Testis (tissue), 3 donors: Measurements from ENCODE around the gene FUCA2. TPM values are rescaled to one million over a fixed set of nuclear protein-coding genes. Genes with fewer than 3 reads are reported as not detected.

Experiments used
- DNase-seq: peaks from one replicate; pipeline ENCODE4 v3.0.0-alpha.2; 2019
- H3K27ac ChIP-seq, 2 donors: fragments of 200-600 bp; sonication (generic); one replicate each; pipeline ENCODE4 v1.5.1; 2019
- H3K27me3 ChIP-seq: fragments of 200-600 bp; sonication (generic); one replicate; pipeline ENCODE4 v1.5.1; 2019
- H3K36me3 ChIP-seq: fragments of 200-600 bp; sonication (generic); one replicate; pipeline ENCODE4 v1.5.1; 2017; ENCODE audit warnings: low read depth; ENCODE audit errors: missing control alignments
- H3K4me1 ChIP-seq: fragments of 200-600 bp; sonication (generic); one replicate; pipeline ENCODE4 v1.5.1; 2019
- H3K4me3 ChIP-seq, 2 donors: fragments of 200-600 bp; sonication (generic); one replicate each; pipeline ENCODE4 v1.5.1; 2017 to 2019
- H3K9me3 ChIP-seq: fragments of 200-600 bp; sonication (generic); one replicate; pipeline ENCODE4 v1.5.1; 2017
- POLR2A ChIP-seq: fragments of 450-650 bp; IDR thresholded peaks from one replicate; pipeline ENCODE4 v1.6.1; 2017; ENCODE audit warnings: antibody characterized with exemption, mild to moderate bottlenecking, moderate library complexity
- WGBS, 2 donors: methylation state at CpG; one replicate each; pipeline ENCODE4 v1.1.5; 2018; 5-methylcytosine and 5-hydroxymethylcytosine counted together
- intact Hi-C: fragments of 100-400 bp; cut with DNase I; formaldehyde crosslinking; loops from one replicate; pipeline ENCODE4 v1.15.1; 2023; ENCODE audit warnings: low total_unique reads
- polyA plus RNA-seq: library from polyadenylated mRNA; stranded (reverse); fragments of 350-450 nt; fragmentation: Illumina TruSeq; extraction: RNeasy Lipid Tissue Mini Kit (QIAGEN cat#74804); gene quantifications from one replicate; pipeline ENCODE4 v1.2.3, GENCODE V29; 2014; ENCODE audit warnings: low read depth, low replicate concordance; ENCODE audit not compliant: insufficient read depth
- total RNA-seq, 2 donors: library from RNA; depleted of rRNA; stranded (reverse); fragments of >200 nt; gene quantifications; one replicate each; pipeline ENCODE4 v1.2.3, GENCODE V29; 2016
- TF ChIP-seq, protein P1 (sequence below), 3 experiments: fragments of 450-650 bp in 2 of 3; fragments of 200-600 bp in 1 of 3; sonication (generic) in 1 of 3; IDR thresholded peaks; one replicate each; pipeline ENCODE4 v1.5.1; 2016 to 2019; ENCODE audit warnings: antibody characterized with exemption in 3 of 3, mild to moderate bottlenecking in 2 of 3, moderate library complexity in 1 of 3

Gene FUCA2
- total and polyA plus RNA-seq, 3 donors from 2014 or later = 20.0 to 29.4 (median 25.3) TPM

DNA sequence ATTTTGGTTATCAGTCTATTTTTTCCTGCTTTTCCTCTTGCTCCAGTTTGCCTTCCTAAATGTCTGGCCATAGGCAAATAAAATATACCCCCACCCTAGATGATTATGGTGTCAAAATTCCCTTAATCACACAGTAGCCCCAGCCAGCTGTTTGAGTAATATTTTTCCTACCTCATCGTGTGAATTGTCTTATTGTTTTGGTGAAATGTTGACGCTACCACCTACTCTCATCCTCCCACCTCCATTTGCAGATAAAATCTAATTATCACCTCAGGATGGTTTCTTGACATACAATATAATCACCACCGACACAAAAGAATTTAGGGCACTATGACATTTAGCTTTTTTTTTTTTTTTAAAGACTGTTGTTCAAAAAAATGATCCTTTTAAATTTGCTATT is 44.1 kb upstream of the FUCA2 start:
- H3K27ac ChIP-seq = no peak overlapping the region
- no peaks in the 10 kb centered on the region for H3K36me3 ChIP-seq
- no peaks in the 10 kb centered on the region for H3K9me3 ChIP-seq
- intact Hi-C loops = no loop called here
- WGBS, 2 donors = 75 to 79% methylated on average over 3 of the region's 3 CpGs
- H3K4me3 ChIP-seq = no peak overlapping the region
- no peak for TF ChIP-seq POLR2A
- TF ChIP-seq, protein P1, sequence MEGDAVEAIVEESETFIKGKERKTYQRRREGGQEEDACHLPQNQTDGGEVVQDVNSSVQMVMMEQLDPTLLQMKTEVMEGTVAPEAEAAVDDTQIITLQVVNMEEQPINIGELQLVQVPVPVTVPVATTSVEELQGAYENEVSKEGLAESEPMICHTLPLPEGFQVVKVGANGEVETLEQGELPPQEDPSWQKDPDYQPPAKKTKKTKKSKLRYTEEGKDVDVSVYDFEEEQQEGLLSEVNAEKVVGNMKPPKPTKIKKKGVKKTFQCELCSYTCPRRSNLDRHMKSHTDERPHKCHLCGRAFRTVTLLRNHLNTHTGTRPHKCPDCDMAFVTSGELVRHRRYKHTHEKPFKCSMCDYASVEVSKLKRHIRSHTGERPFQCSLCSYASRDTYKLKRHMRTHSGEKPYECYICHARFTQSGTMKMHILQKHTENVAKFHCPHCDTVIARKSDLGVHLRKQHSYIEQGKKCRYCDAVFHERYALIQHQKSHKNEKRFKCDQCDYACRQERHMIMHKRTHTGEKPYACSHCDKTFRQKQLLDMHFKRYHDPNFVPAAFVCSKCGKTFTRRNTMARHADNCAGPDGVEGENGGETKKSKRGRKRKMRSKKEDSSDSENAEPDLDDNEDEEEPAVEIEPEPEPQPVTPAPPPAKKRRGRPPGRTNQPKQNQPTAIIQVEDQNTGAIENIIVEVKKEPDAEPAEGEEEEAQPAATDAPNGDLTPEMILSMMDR (IDR thresholded peaks at IDR 0.05) = no peak
- no peaks in the 10 kb centered on the region for H3K4me1 ChIP-seq
- no peaks in the 10 kb centered on the region for H3K27me3 ChIP-seq
- no peak for DNase-seq

DNA sequence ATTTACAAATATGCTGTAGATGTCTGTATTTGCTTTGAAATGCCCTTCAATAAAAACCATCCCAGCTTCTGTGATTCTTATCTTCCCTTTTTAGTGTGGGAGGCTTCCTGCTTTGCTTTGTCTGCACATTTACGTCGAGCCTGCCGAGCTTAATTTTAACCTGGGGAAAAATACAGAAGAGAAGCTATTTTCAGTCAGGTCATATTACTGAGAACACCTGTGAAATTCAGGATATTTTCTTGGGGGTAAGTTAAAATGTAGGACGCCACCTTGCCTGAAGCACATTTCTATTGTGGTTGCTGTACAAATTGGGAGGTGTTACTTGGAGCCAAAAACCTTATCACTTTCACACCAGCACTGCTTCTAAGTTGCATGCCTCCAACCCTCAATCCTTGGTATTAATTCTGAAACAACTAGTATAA is 43.6 kb upstream of the FUCA2 start:
- Histone ChIP-seq H3K9me3 (no peaks in the 10 kb centered on the region), H3K36me3 (no peaks in the 10 kb centered on the region), H3K27ac (no peak overlapping the region), H3K4me3 (no peak overlapping the region), H3K4me1 (no peaks in the 10 kb centered on the region), H3K27me3 (no peaks in the 10 kb centered on the region)
- WGBS, 2 donors = 53 to 61% methylated on average over 4 of the region's 4 CpGs
- TF ChIP-seq, protein P1 (IDR thresholded peaks at IDR 0.05) = no peak
- no peak for TF ChIP-seq POLR2A
- DNase-seq = no peak
- intact Hi-C loops = no loop called here

DNA sequence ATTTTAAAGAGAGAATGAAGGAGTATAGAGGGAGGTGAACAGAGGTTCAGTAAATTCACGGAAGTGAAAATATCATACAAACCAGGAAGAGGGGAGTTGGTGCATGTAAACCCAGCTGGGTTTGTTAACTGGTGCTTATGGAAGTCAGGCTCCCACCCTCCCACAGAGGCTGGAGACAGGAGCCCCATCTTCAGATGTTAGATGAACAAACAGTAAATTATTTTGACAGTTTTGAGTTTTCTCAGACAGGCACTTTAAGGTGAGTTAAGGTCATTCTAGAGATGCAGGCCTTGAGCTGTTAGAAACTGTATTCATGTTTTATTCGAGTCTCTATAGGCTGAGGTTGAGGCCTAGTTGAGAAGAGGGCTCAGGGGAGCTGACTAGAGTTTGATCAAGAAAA is 41.8 kb upstream of the FUCA2 start:
- no peak overlapping the region for H3K4me3 ChIP-seq
- H3K27ac ChIP-seq = no peak overlapping the region
- WGBS, 2 donors = 81 to 85% methylated on average over 2 of the region's 2 CpGs
- TF ChIP-seq, protein P1 (IDR thresholded peaks at IDR 0.05) = no peak
- TF ChIP-seq POLR2A = no peak
- no peak for DNase-seq
- intact Hi-C loops = no loop called here
- H3K36me3 ChIP-seq = no peaks in the 10 kb centered on the region
- no peaks in the 10 kb centered on the region for H3K9me3 ChIP-seq
- H3K4me1 ChIP-seq = no peaks in the 10 kb centered on the region
- H3K27me3 ChIP-seq = no peaks in the 10 kb centered on the region

DNA sequence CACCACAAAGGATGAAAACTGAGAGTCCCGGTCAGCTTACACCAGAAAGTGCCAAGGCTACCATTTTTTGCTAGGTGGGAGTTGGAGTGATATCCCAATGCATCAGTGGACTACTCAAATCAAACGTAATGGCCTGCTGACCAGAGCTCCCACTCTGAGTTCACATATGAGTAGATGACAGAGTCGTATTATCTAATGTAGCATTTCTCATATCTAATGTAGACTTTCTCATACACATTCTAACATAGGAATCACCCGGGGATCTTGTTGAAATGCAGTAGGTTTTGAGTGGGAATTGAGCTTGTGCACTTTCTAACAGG is 38.4 kb upstream of the FUCA2 start:
- TF ChIP-seq, protein P1 (IDR thresholded peaks at IDR 0.05) = no peak
- TF ChIP-seq POLR2A = no peak
- Histone ChIP-seq H3K36me3 (no peaks in the 10 kb centered on the region), H3K4me3 (no peak overlapping the region), H3K27me3 (no peaks in the 10 kb centered on the region), H3K27ac (no peak overlapping the region), H3K4me1 (no peaks in the 10 kb centered on the region), H3K9me3 (no peaks in the 10 kb centered on the region)
- WGBS, 2 donors = 96 to 97% methylated on average over 4 of the region's 4 CpGs
- DNase-seq = no peak
- intact Hi-C loops = no loop called here

DNA sequence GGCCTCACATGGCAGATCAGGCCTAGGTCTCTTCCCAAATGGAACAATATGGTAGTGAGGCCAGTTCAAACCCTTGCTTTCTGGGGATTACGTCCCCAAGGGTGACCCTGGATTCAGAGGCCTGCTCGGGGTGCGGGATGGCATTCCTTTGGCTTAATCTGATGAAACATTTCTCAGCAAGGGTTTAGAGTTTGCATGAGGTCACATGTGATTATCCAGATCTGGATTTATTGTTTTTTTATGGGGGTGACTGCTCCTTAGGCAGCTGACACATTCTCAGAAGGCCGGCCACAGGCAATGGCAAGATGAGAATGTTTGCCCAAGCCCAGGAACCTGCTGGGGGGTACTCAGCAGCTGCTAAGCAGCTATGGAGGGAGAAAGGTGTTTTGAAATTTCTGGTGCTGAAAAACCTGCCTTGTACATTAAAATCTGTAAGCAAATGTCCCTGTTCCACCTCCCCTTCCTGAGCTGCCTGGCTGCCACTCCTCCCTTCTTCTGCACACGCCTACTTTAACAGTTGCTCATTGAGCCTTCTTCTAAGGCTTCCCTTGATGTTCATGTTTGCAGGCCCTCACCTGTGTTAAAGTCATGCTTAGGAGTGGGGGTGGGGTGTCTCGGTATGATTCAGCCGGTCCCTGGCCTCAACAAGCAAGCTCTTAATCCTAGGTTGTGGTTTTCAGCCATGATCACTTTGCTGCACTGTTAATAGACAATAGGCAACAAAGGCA is 37.9 kb upstream of the FUCA2 start:
- no peak overlapping the region for H3K27ac ChIP-seq
- H3K27me3 ChIP-seq = no peaks in the 10 kb centered on the region
- TF ChIP-seq POLR2A = no peak
- TF ChIP-seq, protein P1 (IDR thresholded peaks at IDR 0.05) = no peak
- no peaks in the 10 kb centered on the region for H3K4me1 ChIP-seq
- no peaks in the 10 kb centered on the region for H3K36me3 ChIP-seq
- intact Hi-C loops = no loop called here
- H3K4me3 ChIP-seq = no peak overlapping the region
- 84 to 95% methylated on average over 7 of the region's 7 CpGs for WGBS, 2 donors
- no peak for DNase-seq
- H3K9me3 ChIP-seq = no peaks in the 10 kb centered on the region
